BLaER1 (cell line): ENCODE results near the gene SEMA6B.

Experiments used
- H3K27ac ChIP-seq: shearing (Covaris generic); formaldehyde crosslinking; 2 replicates; pipeline ENCODE4 v1.8.1; 2022
- H3K27me3 ChIP-seq: shearing (Covaris generic); formaldehyde crosslinking; 2 replicates; pipeline ENCODE4 v1.8.1; 2022
- H3K36me3 ChIP-seq: shearing (Covaris generic); formaldehyde crosslinking; 2 replicates; pipeline ENCODE4 v1.8.1; 2022
- H3K4me1 ChIP-seq: shearing (Covaris generic); formaldehyde crosslinking; 2 replicates; pipeline ENCODE4 v1.8.1; 2022
- H3K4me2 ChIP-seq: shearing (Covaris generic); formaldehyde crosslinking; 2 replicates; pipeline ENCODE4 v1.8.1; 2022
- H3K4me3 ChIP-seq: shearing (Covaris generic); formaldehyde crosslinking; 2 replicates; pipeline ENCODE4 v1.8.1; 2022
- H3K9ac ChIP-seq: shearing (Covaris generic); formaldehyde crosslinking; 2 replicates; pipeline ENCODE4 v1.8.1; 2022
- H3K9me3 ChIP-seq: shearing (Covaris generic); formaldehyde crosslinking; 2 replicates; pipeline ENCODE4 v1.8.1; 2022
- H4K20me1 ChIP-seq: shearing (Covaris generic); formaldehyde crosslinking; 2 replicates; pipeline ENCODE4 v1.8.1; 2022
- Cebpa-rat ChIP-seq: shearing (Covaris generic); IDR thresholded peaks from 2 replicates; pipeline ENCODE4 v1.8.1; 2022

The SEMA6B gene

GRCh38 chr19:4539693-4540581, 19.5 kb downstream of the SEMA6B start, which contains the start of gene LRG1:
TSS of gene LRG1 (minus strand) at chr19:4540036. CDS start at chr19:4540013, 23 bp downstream.
- Histone ChIP-seq H3K4me2 (peak within 1 kb of the TSS; percentile 42), H3K27me3 (no peaks in the 10 kb centered on the region), H4K20me1 (no peaks in the 10 kb centered on the region), H3K9me3 (peaks cover 9% of the 10 kb centered on the region), H3K36me3 (no peaks in the 10 kb centered on the region), H3K4me3 (no peak within 1 kb of the TSS), H3K27ac (no peak within 1 kb of the TSS), H3K4me1 (peaks cover 31% of the 10 kb centered on the region), H3K9ac (no peak within 1 kb of the TSS)
- TF ChIP-seq Cebpa-rat, result no peak

- Histone ChIP-seq H3K4me3 (no peak overlapping the region), H3K27me3 (0 out of 2 replicates have a peak, but pooled peaks cover 3% of the 10 kb centered on the region), H4K20me1 (no peaks in the 10 kb centered on the region), H3K9ac (no peak overlapping the region), H3K36me3 (no peaks in the 10 kb centered on the region), H3K9me3 (peaks cover 9% of the 10 kb centered on the region), H3K27ac (no peak overlapping the region), H3K4me1 (peaks cover 33% of the 10 kb centered on the region), H3K4me2 (no peak overlapping the region)
- no peak for TF ChIP-seq Cebpa-rat
Observed at GRCh38 chr19:4539169-4539692, 20.3 kb downstream of the SEMA6B start.

GRCh38 chr19:4538601-4538954, 20.9 kb downstream of the SEMA6B start:
- Histone ChIP-seq H4K20me1 (no peaks in the 10 kb centered on the region), H3K27ac (no peak overlapping the region), H3K36me3 (no peaks in the 10 kb centered on the region), H3K27me3 (0 out of 2 replicates have a peak, but pooled peaks cover 3% of the 10 kb centered on the region), H3K4me3 (no peak overlapping the region), H3K4me1 (peaks cover 33% of the 10 kb centered on the region), H3K4me2 (no peak overlapping the region), H3K9me3 (peaks cover 9% of the 10 kb centered on the region), H3K9ac (no peak overlapping the region)
- TF ChIP-seq Cebpa-rat, result no peak

- H3K27me3 ChIP-seq, result 0 out of 2 replicates have a peak, but pooled peaks cover 3% of the 10 kb centered on the region
- no peak overlapping the region for H3K9ac ChIP-seq
- H3K4me1 ChIP-seq, result peaks cover 33% of the 10 kb centered on the region
Observed at GRCh38 chr19:4537953-4538600, 21.4 kb downstream of the SEMA6B start.

GRCh38 chr19:4536798-4537197, 22.7 kb downstream of the SEMA6B start:
- Histone ChIP-seq H3K36me3 (no peaks in the 10 kb centered on the region), H3K27me3 (0 out of 2 replicates have a peak, but pooled peaks cover 3% of the 10 kb centered on the region), H3K4me2 (peak overlapping the region; percentile 32), H4K20me1 (no peaks in the 10 kb centered on the region), H3K9me3 (peaks cover 9% of the 10 kb centered on the region), H3K4me1 (peaks cover 32% of the 10 kb centered on the region), H3K9ac (no peak overlapping the region), H3K4me3 (no peak overlapping the region), H3K27ac (no peak overlapping the region)
- no peak for TF ChIP-seq Cebpa-rat

More at GRCh38 chr19:4537953-4538600, 21.4 kb downstream of the SEMA6B start:
- TF ChIP-seq Cebpa-rat, result no peak
- Histone ChIP-seq H4K20me1 (no peaks in the 10 kb centered on the region), H3K27ac (no peak overlapping the region), H3K9me3 (peaks cover 9% of the 10 kb centered on the region), H3K4me3 (no peak overlapping the region), H3K4me2 (no peak overlapping the region), H3K36me3 (no peaks in the 10 kb centered on the region)

- Histone ChIP-seq H4K20me1 (no peaks in the 10 kb centered on the region), H3K9me3 (no peaks in the 10 kb centered on the region), H3K27me3 (0 out of 2 replicates have a peak, but pooled peaks cover 3% of the 10 kb centered on the region), H3K9ac (no peak within 1 kb of the TSS), H3K27ac (no peak within 1 kb of the TSS), H3K4me1 (peaks cover 31% of the 10 kb centered on the region), H3K36me3 (no peaks in the 10 kb centered on the region), H3K4me3 (no peak within 1 kb of the TSS), H3K4me2 (peak within 1 kb of the TSS; percentile 28)
- TF ChIP-seq Cebpa-rat, result no peak
Observed at GRCh38 chr19:4534836-4535658, 24.4 kb downstream of the SEMA6B start, which contains the start of gene PLIN5. TSS of gene PLIN5 (minus strand) at chr19:4535224. CDS start at chr19:4534074, 1,150 bp downstream.

- Histone ChIP-seq H3K36me3 (no peaks in the 10 kb centered on the region), H3K4me3 (no peak overlapping the region), H3K9me3 (no peaks in the 10 kb centered on the region), H3K27ac (no peak overlapping the region), H3K4me2 (no peak overlapping the region), H3K4me1 (peaks cover 25% of the 10 kb centered on the region), H3K9ac (no peak overlapping the region), H4K20me1 (no peaks in the 10 kb centered on the region), H3K27me3 (0 out of 2 replicates have a peak, but pooled peaks cover 3% of the 10 kb centered on the region)
- no peak for TF ChIP-seq Cebpa-rat
Observed at GRCh38 chr19:4533835-4534424, 25.6 kb downstream of the SEMA6B start.

GRCh38 chr19:4533334-4533733, 26.1 kb downstream of the SEMA6B start:
- Histone ChIP-seq H3K4me3 (no peak overlapping the region), H3K27me3 (0 out of 2 replicates have a peak, but pooled peaks cover 3% of the 10 kb centered on the region), H3K9me3 (no peaks in the 10 kb centered on the region), H3K9ac (no peak overlapping the region), H4K20me1 (no peaks in the 10 kb centered on the region), H3K36me3 (no peaks in the 10 kb centered on the region), H3K4me2 (no peak overlapping the region), H3K27ac (no peak overlapping the region), H3K4me1 (peaks cover 25% of the 10 kb centered on the region)
- TF ChIP-seq Cebpa-rat, result no peak
